ENCODE measurements around the gene TMED4. TPM values are rescaled to one million over a fixed set of nuclear protein-coding genes. Genes with fewer than 3 reads are reported as not detected.

The TMED4 gene
- total and polyA plus RNA-seq, 2 donors (not counting 3 experiments of a cell fraction or from before 2014, with no cell fraction given): 63.4 to 89.7 TPM

DNA sequence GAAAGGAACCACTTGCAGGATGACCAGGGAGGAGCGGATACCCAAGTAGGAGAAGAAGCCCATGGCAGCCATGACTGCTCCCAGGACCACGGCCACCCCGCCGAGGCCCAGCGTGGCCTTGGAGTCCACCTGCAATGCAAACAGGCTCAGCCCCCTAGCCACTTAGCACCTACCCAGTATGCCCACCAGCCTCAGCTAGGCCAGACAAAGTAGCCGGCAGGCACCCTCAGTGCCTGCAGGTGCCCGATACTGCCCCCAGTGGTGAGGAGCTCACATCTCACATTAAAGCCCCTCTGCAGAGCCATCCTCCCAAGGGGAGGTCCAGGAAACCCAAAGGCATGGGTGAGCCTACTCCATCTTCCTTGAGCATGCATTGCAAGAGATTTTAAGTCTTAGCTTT, 47.5 kb downstream of the TMED4 start:
- Histone ChIP-seq H3K27me3 (ENCODE audit: control insufficient read depth in 2 of 2, insufficient read depth in 2 of 2, low read length in 2 of 2) (no peaks in the 10 kb centered on the region), H3K27ac (ENCODE audit: insufficient read depth, low read depth, low read length) (no peak overlapping the region), H3K4me3 (replicated peaks in 1 of 3; ENCODE audit: insufficient read depth in 1 of 3, low read depth in 1 of 3, low read length in 3 of 3) (no peak overlapping the region), H2AFZ (ENCODE audit: low read depth, low read length) (no peak overlapping the region), H3K9me3 (replicated peaks; ENCODE audit: control insufficient read depth, insufficient read depth, low read length) (no peaks in the 10 kb centered on the region), H3K4me2 (ENCODE audit: insufficient read depth, low read length) (no peak overlapping the region), H3K79me2 (ENCODE audit: control insufficient read depth, insufficient read depth, low read length) (no peaks in the 10 kb centered on the region), H3K36me3 (ENCODE audit: control insufficient read depth in 2 of 2, extremely low read depth in 1 of 2, insufficient read depth in 2 of 2, low read length in 2 of 2) (no peaks in the 10 kb centered on the region), H3K9me1 (replicated peaks; ENCODE audit: control insufficient read depth, extremely low read depth, insufficient read depth, low read length) (no peaks in the 10 kb centered on the region), H3K4me1 (ENCODE audit: control insufficient read depth, extremely low read depth, insufficient read depth, low read length) (no peaks in the 10 kb centered on the region), H4K20me1 (replicated peaks; ENCODE audit: control insufficient read depth, extremely low read depth, insufficient read depth, low read length) (no peaks in the 10 kb centered on the region), H3K9ac (replicated peaks; ENCODE audit: extremely low read depth, insufficient read depth, low read length) (no peak overlapping the region)
- POLR2A ChIA-PET: interaction anchor here (0.7 kb wide), 1 partner anchor 151 kb away, joined by 6 read pairs; no protein-coding TSS in a partner anchor
- peak; percentile 21 for DNase-seq (ENCODE audit: low read depth, low spot score)
- intact Hi-C loops (cut with micrococcal nuclease): no loop called here
- TF ChIP-seq JUN (IDR thresholded peaks at IDR 0.05; ENCODE audit: borderline replicate concordance, insufficient read depth, insufficient read length, low read depth) (no peak), MAX (IDR thresholded peaks at IDR 0.05; ENCODE audit: insufficient read depth, insufficient read length) (no peak), GATA2 (IDR thresholded peaks at IDR 0.05; ENCODE audit: insufficient read depth, insufficient read length, low read depth, low read length) (no peak)
- TF ChIP-seq, protein P1, sequence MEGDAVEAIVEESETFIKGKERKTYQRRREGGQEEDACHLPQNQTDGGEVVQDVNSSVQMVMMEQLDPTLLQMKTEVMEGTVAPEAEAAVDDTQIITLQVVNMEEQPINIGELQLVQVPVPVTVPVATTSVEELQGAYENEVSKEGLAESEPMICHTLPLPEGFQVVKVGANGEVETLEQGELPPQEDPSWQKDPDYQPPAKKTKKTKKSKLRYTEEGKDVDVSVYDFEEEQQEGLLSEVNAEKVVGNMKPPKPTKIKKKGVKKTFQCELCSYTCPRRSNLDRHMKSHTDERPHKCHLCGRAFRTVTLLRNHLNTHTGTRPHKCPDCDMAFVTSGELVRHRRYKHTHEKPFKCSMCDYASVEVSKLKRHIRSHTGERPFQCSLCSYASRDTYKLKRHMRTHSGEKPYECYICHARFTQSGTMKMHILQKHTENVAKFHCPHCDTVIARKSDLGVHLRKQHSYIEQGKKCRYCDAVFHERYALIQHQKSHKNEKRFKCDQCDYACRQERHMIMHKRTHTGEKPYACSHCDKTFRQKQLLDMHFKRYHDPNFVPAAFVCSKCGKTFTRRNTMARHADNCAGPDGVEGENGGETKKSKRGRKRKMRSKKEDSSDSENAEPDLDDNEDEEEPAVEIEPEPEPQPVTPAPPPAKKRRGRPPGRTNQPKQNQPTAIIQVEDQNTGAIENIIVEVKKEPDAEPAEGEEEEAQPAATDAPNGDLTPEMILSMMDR (IDR thresholded peaks at IDR 0.05; ENCODE audit: extremely low read depth in 1 of 2, insufficient read depth in 1 of 2, low read depth in 1 of 2, low read length in 2 of 2): peak; percentile 75 to 81
- dilution Hi-C loops (cut with MboI; ENCODE audit: extremely low pct_ligation_motif_present, low sequenced_read_pairs): no loop called here
- FAIRE-seq: peak; percentile 71
- BruUV-seq (replicated peaks): no TSS peak
- CTCF ChIA-PET: interaction anchor here (0.6 to 3.6 kb wide), 31 partner anchors 8 to 389 kb away, joined by 3 to 20 read pairs (median 4); partner anchors contain the start of genes DDX56 and NUDCD3

GRCh38 chr7:44534087-44534486, 47.9 kb downstream of the TMED4 start:
- ChIA-PET POLR2A (no interaction called here), CTCF (interaction anchor here (0.7 to 3.6 kb wide), 27 partner anchors 8 to 293 kb away, joined by 3 to 20 read pairs (median 5); partner anchors contain the start of genes DDX56 and NUDCD3)
- no peaks in the 10 kb centered on the region for H3K9me3 ChIP-seq (replicated peaks; ENCODE audit: control insufficient read depth, insufficient read depth, low read length)
- no peak overlapping the region for H2AFZ ChIP-seq (ENCODE audit: low read depth, low read length)
- no peaks in the 10 kb centered on the region for H4K20me1 ChIP-seq (replicated peaks; ENCODE audit: control insufficient read depth, extremely low read depth, insufficient read depth, low read length)
- intact Hi-C loops (cut with micrococcal nuclease): no loop called here
- H3K27ac ChIP-seq (ENCODE audit: insufficient read depth, low read depth, low read length): no peak overlapping the region
- FAIRE-seq (no peak), DNase-seq (ENCODE audit: low read depth, low spot score) (no peak)
- H3K9ac ChIP-seq (replicated peaks; ENCODE audit: extremely low read depth, insufficient read depth, low read length): no peak overlapping the region
- no peak for TF ChIP-seq JUN (IDR thresholded peaks at IDR 0.05; ENCODE audit: borderline replicate concordance, insufficient read depth, insufficient read length, low read depth)
- TF ChIP-seq EZH2 (IDR thresholded peaks at IDR 0.05; ENCODE audit: borderline replicate concordance, low read depth, low read length, severe bottlenecking): no peak
- TF ChIP-seq, protein P1 (IDR thresholded peaks at IDR 0.05; ENCODE audit: extremely low read depth in 1 of 2, insufficient read depth in 1 of 2, low read depth in 1 of 2, low read length in 2 of 2): no peak
- no peak for TF ChIP-seq MAX (IDR thresholded peaks at IDR 0.05; ENCODE audit: insufficient read depth, insufficient read length)
- no peak for TF ChIP-seq POLR2AphosphoS5 (IDR thresholded peaks at IDR 0.05; ENCODE audit: insufficient read depth, low read depth, low read length)
- TF ChIP-seq GATA2 (IDR thresholded peaks at IDR 0.05; ENCODE audit: insufficient read depth, insufficient read length, low read depth, low read length): no peak
- no peak for TF ChIP-seq MYC (IDR thresholded peaks at IDR 0.05; ENCODE audit: low read depth, low read length)
- TF ChIP-seq POLR2A (IDR thresholded peaks at IDR 0.05; ENCODE audit: low read depth, low read length): no peak
- no peak for TF ChIP-seq FOS (IDR thresholded peaks at IDR 0.05; ENCODE audit: borderline replicate concordance, insufficient read depth, low read length)
- no peaks in the 10 kb centered on the region for H3K4me1 ChIP-seq (ENCODE audit: control insufficient read depth, extremely low read depth, insufficient read depth, low read length)
- H3K79me2 ChIP-seq (ENCODE audit: control insufficient read depth, insufficient read depth, low read length): no peaks in the 10 kb centered on the region
- H3K36me3 ChIP-seq (ENCODE audit: control insufficient read depth in 2 of 2, extremely low read depth in 1 of 2, insufficient read depth in 2 of 2, low read length in 2 of 2): no peaks in the 10 kb centered on the region
- no peaks in the 10 kb centered on the region for H3K27me3 ChIP-seq (ENCODE audit: control insufficient read depth in 2 of 2, insufficient read depth in 2 of 2, low read length in 2 of 2)
- no peaks in the 10 kb centered on the region for H3K9me1 ChIP-seq (replicated peaks; ENCODE audit: control insufficient read depth, extremely low read depth, insufficient read depth, low read length)
- H3K4me3 ChIP-seq (replicated peaks in 1 of 3; ENCODE audit: insufficient read depth in 1 of 3, low read depth in 1 of 3, low read length in 3 of 3): no peak overlapping the region
- BruUV-seq (replicated peaks): no TSS peak
- dilution Hi-C loops (cut with MboI; ENCODE audit: extremely low pct_ligation_motif_present, low sequenced_read_pairs): no loop called here
- H3K4me2 ChIP-seq (ENCODE audit: insufficient read depth, low read length): no peak overlapping the region
